Measurements from ENCODE around the gene SLAIN1. TPM values are rescaled to one million over a fixed set of nuclear protein-coding genes. Genes with fewer than 3 reads are reported as not detected.

SLAIN1 gene
- total RNA-seq, 2 experiments from 2014 or later: 26.7 to 39.8 TPM

DNA sequence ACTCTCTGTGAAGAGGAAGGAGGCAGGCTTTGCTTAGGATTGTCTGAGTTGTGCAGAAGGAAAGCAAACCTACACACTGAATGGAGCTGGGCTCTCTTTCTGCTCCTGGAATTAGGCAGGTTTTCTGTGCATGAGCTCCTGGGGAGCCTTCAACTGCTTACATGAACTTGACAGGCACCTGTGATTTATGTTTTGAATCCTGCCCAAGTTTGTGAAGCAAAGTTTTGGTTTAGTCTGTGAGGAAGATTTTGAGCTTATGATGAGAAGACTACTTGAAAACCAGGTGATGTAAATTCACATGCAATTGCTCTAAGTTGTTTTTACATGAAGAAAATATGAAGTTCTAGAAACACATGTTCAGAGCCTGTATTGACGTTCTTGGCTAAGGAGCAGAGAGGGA, 109.0 kb downstream of the SLAIN1 start:
- no peaks in the 10 kb centered on the region for H3K9me3 Mint-ChIP-seq (ENCODE audit: low read depth)
- no peak overlapping the region for H3K27ac Mint-ChIP-seq
- CTCF ChIA-PET: interaction anchor here (0.8 kb wide), 1 partner anchor 422 kb away, joined by 4 read pairs; no protein-coding TSS in a partner anchor
- DNase-seq (no peak), ATAC-seq (no peak)
- POLR2A ChIA-PET: no interaction called here
- H3K4me1 Mint-ChIP-seq: peaks cover 3% of the 10 kb centered on the region
- peaks cover 11% of the 10 kb centered on the region for H3K27me3 Mint-ChIP-seq
- intact Hi-C loops (cut with DNase I, micrococcal nuclease): no loop called here
- H3K4me3 Mint-ChIP-seq: no peak overlapping the region
- H3K36me3 Mint-ChIP-seq (ENCODE audit: low read depth): no peaks in the 10 kb centered on the region

DNA sequence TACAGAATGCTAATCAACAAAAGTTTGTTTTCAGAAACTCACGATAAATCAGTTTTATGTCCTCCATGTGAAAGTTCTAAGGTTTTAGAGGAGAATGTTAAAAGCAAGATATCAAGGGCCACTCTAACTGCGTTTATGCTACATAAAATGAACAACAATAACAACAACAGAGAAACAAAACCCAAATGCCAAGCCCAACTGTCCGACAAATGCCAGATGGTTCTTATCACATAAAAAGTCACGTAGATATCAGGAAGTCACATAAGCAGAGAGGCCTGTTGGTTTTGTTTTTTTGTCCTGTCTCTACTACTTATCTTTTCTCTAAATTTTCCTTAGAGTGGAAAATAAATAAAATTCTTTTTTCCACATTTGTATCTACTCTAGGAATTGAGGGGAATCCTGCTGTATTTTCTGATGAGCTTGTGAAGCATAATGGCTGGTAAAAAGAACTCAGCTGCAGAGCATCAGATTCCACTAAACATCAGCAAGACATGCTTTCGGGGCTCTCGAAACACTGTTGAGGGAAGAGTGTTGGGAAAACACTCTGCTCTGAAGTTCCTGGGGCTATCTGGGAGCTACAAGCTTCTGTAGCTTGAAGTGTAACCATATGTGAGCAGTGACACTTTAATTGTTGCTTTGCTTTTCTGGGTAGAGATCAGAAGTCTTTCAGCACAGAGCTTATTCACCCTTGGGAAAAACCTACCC, 110.1 kb downstream of the SLAIN1 start:
- ATAC-seq: no peak
- POLR2A ChIA-PET: no interaction called here
- CTCF ChIA-PET: no interaction called here
- Mint-ChIP-seq H3K4me1 (peaks cover 3% of the 10 kb centered on the region), H3K27me3 (peaks cover 8% of the 10 kb centered on the region), H3K27ac (no peak overlapping the region), H3K4me3 (no peak overlapping the region), H3K36me3 (ENCODE audit: low read depth) (no peaks in the 10 kb centered on the region), H3K9me3 (ENCODE audit: low read depth) (no peaks in the 10 kb centered on the region)
- no peak for DNase-seq
- intact Hi-C loops (cut with DNase I, micrococcal nuclease): no loop called here

DNA sequence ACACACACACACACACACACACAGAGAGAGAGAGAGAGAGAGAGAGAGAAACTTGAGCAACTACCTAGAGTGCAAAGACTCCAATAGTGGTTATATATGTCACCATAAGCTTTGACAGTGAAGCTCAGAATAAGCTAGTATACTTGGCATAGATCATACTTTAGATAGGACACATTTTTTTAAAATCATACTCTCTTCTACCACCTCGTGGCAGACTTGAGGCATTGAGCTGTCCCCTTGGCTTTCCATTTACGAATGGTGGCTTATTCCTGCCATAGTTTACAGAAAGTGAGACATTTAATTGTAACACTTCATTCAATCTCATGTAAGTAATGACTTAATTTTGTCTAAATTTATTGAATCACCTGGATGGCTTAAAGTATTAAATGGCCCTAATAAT, 112.9 kb downstream of the SLAIN1 start:
- Mint-ChIP-seq H3K27ac (no peak overlapping the region), H3K9me3 (ENCODE audit: low read depth) (no peaks in the 10 kb centered on the region), H3K4me3 (no peak overlapping the region), H3K27me3 (peaks cover 4% of the 10 kb centered on the region), H3K36me3 (ENCODE audit: low read depth) (no peaks in the 10 kb centered on the region), H3K4me1 (peaks cover 3% of the 10 kb centered on the region)
- intact Hi-C loops (cut with DNase I, micrococcal nuclease): loop anchor here in 1 of 2 experiments (1.0 kb wide), 1 partner anchor 29 kb away; no protein-coding TSS in a partner anchor
- ATAC-seq: peak; percentile 86
- POLR2A ChIA-PET: no interaction called here
- DNase-seq: peak; percentile 6
- CTCF ChIA-PET: interaction anchor here (1.0 to 2.5 kb wide), 9 partner anchors 8 to 311 kb away, joined by 3 to 9 read pairs (median 4); no protein-coding TSS in a partner anchor

DNA sequence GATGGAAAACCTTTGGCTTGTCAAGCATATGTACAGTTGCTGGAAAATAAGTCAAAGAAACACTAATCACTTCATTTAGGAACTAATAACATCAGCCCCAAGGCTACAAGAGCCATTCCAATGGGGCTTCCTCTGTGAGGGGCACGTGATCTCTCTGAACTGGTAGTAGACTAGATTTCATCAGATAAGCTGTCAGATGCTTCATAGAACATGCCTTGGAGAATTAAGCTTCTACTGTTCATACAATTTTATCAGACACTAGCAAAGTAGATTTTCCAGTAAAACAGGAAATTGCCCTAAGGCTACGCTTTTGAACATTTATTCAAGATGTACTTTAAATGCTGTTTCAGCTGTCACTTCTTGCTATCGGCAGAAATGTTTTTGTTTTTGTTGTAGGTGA, 113.4 kb downstream of the SLAIN1 start:
- H3K27ac Mint-ChIP-seq: no peak overlapping the region
- ChIA-PET CTCF (interaction anchor here (0.7 to 2.5 kb wide), 10 partner anchors 8 to 978 kb away, joined by 3 to 9 read pairs (median 4); no protein-coding TSS in a partner anchor), POLR2A (no interaction called here)
- H3K4me1 Mint-ChIP-seq: peaks cover 3% of the 10 kb centered on the region
- DNase-seq (no peak), ATAC-seq (peak; percentile 23)
- no peak overlapping the region for H3K4me3 Mint-ChIP-seq
- peaks cover 4% of the 10 kb centered on the region for H3K27me3 Mint-ChIP-seq
- no peaks in the 10 kb centered on the region for H3K36me3 Mint-ChIP-seq (ENCODE audit: low read depth)
- H3K9me3 Mint-ChIP-seq (ENCODE audit: low read depth): no peaks in the 10 kb centered on the region
- intact Hi-C loops (cut with DNase I, micrococcal nuclease): loop anchor here in 1 of 2 experiments (1.0 kb wide), 1 partner anchor 30 kb away; no protein-coding TSS in a partner anchor

DNA sequence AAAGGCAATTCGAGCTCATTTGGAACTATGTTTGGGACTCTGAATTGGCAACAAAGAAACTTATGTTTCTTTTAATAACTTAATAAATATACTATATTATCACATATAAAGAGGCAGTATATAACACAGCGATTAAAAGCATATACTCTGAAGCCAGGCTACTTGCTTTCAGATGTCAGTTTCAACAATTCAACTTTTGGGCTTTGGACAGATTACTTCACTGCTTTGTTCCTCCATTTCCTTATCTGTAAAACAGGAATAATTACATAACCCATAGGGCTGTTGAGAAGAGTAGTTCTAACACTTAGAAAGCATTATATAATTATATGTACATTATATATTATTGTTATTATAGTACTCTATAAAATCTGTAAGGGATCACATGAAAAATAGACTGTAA, 113.9 kb downstream of the SLAIN1 start:
- Mint-ChIP-seq H3K4me1 (peaks cover 3% of the 10 kb centered on the region), H3K9me3 (ENCODE audit: low read depth) (no peaks in the 10 kb centered on the region), H3K27ac (no peak overlapping the region), H3K27me3 (peaks cover 4% of the 10 kb centered on the region), H3K4me3 (no peak overlapping the region), H3K36me3 (ENCODE audit: low read depth) (no peaks in the 10 kb centered on the region)
- POLR2A ChIA-PET: no interaction called here
- ATAC-seq (no peak), DNase-seq (no peak)
- intact Hi-C loops (cut with DNase I, micrococcal nuclease): no loop called here
- CTCF ChIA-PET: interaction anchor here (0.7 to 2.5 kb wide), 7 partner anchors 27 to 978 kb away, joined by 3 to 9 read pairs (median 4); no protein-coding TSS in a partner anchor

DNA sequence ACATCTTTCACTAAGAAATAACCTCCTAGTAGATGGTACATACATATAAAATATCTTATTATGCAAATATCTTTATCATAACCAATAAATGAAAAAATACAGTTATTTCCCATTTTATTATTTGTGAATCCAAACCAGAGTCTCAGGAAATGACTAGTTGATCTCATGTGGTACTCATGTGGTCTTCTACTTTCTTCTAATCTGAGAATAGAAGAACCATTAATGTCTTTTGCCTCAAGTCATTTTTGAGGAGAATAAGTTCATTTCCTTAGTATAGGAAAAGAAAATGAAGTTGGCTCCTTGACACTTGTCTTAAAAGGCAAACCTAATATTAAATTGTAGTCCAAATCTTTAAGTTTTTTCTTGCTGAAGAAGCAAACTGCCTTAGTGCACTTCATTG, 114.5 kb downstream of the SLAIN1 start:
- intact Hi-C loops (cut with DNase I, micrococcal nuclease): no loop called here
- DNase-seq (no peak), ATAC-seq (no peak)
- ChIA-PET POLR2A (no interaction called here), CTCF (no interaction called here)
- Mint-ChIP-seq H3K4me3 (no peak overlapping the region), H3K36me3 (ENCODE audit: low read depth) (no peaks in the 10 kb centered on the region), H3K27ac (no peak overlapping the region), H3K27me3 (peaks cover 4% of the 10 kb centered on the region), H3K4me1 (peaks cover 3% of the 10 kb centered on the region), H3K9me3 (ENCODE audit: low read depth) (no peaks in the 10 kb centered on the region)

Small RNA genes lying within 50 kb of the gene (microRNA-seq; reads per million reads assigned to microRNA genes)
- gene MIR3665 (ENCODE audit: borderline replicate concordance): not detected

Other genes with a start within 250 kb of the SLAIN1 start
- not detected for gene SCEL, start 162.0 kb upstream of the SLAIN1 start, total RNA-seq
- not detected for gene EDNRB, start 221.1 kb downstream of the SLAIN1 start, total RNA-seq

All from activated CD4-positive, alpha-beta T cell treated with anti-CD3 and anti-CD28 coated beads for 36 hours (primary cell).